Adipocyte (in vitro differentiated cells): ENCODE results near the gene MME.

ENCODE experiments used
- DNase-seq: peaks from one replicate; pipeline ENCODE4 v3.0.0-alpha.2; 2015; ENCODE audit warnings: low read depth
- H3K27me3 ChIP-seq: replicated peaks from 2 replicates; pipeline ENCODE4 v1.7.0; 2013; ENCODE audit warnings: mild to moderate bottlenecking, low read length, moderate library complexity; ENCODE audit not compliant: control insufficient read depth, insufficient read depth
- H3K36me3 ChIP-seq: 2 replicates; pipeline ENCODE4 v1.7.0; 2013; ENCODE audit warnings: low read length, mild to moderate bottlenecking, moderate library complexity; ENCODE audit not compliant: control insufficient read depth, insufficient read depth, severe bottlenecking
- H3K4me1 ChIP-seq: 2 replicates; pipeline ENCODE4 v1.7.0; 2013; ENCODE audit warnings: mild to moderate bottlenecking, low read length, moderate library complexity; ENCODE audit not compliant: control insufficient read depth, insufficient read depth
- H3K4me3 ChIP-seq: 2 replicates; pipeline ENCODE4 v1.7.0; 2013; ENCODE audit warnings: mild to moderate bottlenecking, low read length, moderate library complexity
- H3K9ac ChIP-seq: 2 replicates; pipeline ENCODE4 v1.7.0; 2013; ENCODE audit warnings: mild to moderate bottlenecking, low read length, moderate library complexity
- H3K9me3 ChIP-seq: 2 replicates; pipeline ENCODE4 v1.7.0; 2013; ENCODE audit warnings: mild to moderate bottlenecking, low read length, moderate library complexity; ENCODE audit not compliant: control insufficient read depth

Gene MME

DNA sequence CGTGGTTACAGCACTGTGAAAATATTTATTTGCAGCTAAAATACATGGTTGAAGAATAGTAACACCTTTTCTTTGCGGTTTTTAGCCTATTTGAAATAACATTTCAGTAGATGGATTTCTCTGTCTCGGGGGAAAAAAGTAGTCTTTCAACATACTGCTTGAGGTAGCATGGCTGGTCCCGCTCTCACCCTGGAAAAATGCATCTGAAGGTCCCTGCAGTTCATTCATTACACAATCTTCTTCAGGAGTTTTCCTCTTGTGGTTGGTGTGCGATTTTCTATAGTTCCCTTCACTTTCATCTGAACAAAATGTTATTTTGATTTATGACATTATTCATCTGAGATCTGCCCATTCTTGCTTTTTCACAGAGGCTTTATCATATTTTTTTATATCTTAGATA, 137.5 kb downstream of the MME start:
- H3K4me1 ChIP-seq: peaks cover 9% of the 10 kb centered on the region
- DNase-seq: peak; percentile 75
- no peaks in the 10 kb centered on the region for H3K36me3 ChIP-seq
- peaks cover 9% of the 10 kb centered on the region for H3K9me3 ChIP-seq
- H3K4me3 ChIP-seq: no peak overlapping the region
- H3K9ac ChIP-seq: no peak overlapping the region
- no peaks in the 10 kb centered on the region for H3K27me3 ChIP-seq

DNA sequence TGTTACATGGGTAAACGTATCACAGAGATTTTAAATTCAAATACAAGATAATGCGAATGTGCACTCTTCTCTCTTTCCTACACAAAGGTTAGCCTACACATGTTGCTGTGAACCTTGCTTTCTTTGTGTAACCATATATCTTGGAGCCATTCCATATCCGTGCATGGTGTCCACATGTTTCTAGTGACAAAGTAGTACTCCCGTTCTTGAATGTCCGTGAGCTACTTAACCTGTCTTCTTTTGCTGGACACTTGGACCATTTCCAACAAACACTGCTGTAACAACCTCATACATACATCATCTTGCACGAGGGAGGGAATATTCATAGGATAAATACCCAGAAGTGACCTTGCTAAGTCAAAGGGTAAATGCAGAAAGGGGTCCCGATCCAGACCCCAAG, 138.3 kb downstream of the MME start:
- Histone ChIP-seq H3K4me3 (no peak overlapping the region), H3K36me3 (no peaks in the 10 kb centered on the region), H3K9me3 (peaks cover 9% of the 10 kb centered on the region), H3K9ac (no peak overlapping the region), H3K27me3 (no peaks in the 10 kb centered on the region), H3K4me1 (peaks cover 9% of the 10 kb centered on the region)
- no peak for DNase-seq

DNA sequence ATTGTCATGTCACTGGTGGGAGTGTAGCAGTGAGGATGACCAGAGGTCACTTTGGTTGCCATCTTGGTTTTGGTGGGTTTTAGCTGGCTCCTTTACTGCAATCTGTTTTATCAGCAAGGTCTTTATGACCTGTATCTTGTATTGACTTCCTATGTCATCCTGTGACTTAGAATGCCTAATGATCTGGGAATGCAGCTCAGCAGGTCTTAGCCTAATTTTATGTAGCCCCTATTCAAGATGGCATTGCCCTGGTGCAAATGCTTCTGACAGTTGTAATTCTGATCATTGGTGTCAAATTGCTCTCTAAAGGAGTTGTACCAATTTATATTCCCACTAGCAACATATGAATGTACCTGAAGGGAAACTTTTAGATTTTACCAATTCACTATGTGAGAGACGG, 139.0 kb downstream of the MME start:
- Histone ChIP-seq H3K4me1 (peaks cover 9% of the 10 kb centered on the region), H3K36me3 (no peaks in the 10 kb centered on the region), H3K9ac (no peak overlapping the region), H3K9me3 (peaks cover 9% of the 10 kb centered on the region), H3K27me3 (no peaks in the 10 kb centered on the region), H3K4me3 (no peak overlapping the region)
- no peak for DNase-seq

DNA sequence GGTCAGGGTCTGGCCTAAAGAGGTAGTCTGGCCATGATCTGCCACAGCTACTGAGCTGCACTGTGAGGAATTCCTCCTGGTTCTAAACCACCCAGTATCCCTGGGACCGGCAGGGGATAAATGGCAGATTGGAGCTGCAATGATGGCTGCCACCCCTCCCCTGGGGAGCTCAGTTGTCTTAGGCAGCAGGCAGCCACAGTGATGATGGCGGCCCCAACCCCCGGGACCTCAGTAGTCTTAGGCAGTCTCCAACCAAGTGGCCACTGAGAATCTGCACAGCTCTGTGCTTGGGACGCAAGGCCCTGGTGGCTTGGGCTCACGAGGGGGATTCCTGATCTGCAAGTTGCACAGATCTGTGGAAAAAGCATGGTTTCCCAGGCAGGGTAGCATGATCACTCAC, 145.3 kb downstream of the MME start:
- no peak for DNase-seq
- Histone ChIP-seq H3K4me3 (no peak overlapping the region), H3K27me3 (no peaks in the 10 kb centered on the region), H3K4me1 (peaks cover 8% of the 10 kb centered on the region), H3K9me3 (peaks cover 8% of the 10 kb centered on the region), H3K36me3 (no peaks in the 10 kb centered on the region), H3K9ac (no peak overlapping the region)

DNA sequence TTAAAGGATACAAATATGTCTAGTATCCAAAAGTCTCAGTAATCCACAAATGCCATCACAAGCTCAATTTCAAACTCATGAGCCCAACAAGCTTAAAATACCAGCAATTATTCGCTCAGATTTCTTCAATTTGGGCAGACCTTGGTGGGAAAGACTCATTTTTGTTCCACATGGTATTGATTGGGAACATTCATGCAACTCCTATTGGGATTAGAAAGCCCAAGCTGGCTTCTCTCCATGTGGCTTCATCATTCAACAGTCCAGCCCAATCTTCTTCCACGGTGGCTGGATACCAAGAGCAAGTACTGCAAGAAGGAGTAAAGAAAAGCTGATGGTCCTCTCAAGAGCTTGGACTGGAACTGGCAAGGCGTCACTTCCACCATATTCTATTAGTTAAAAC, 147.0 kb downstream of the MME start:
- Histone ChIP-seq H3K9ac (no peak overlapping the region), H3K36me3 (no peaks in the 10 kb centered on the region), H3K4me1 (peaks cover 20% of the 10 kb centered on the region)

DNA sequence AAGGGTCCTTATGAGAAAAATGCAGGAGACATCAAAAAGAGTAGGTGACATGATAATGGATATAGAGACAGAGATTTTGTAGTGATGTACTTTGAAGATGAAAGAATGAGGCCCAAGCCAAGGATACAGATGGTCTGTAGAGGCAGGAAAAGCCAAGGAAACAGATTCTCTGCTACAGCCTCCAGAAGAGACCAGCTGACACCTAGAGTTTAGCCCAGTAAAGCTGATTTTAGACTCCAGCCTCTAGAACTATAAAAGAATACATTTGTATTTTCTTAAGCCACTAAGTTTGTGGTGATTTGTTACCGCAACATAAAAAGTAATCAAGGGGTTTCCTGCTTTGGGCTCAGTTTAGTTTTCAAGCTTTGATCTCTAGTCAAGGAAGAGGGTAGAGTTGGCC, 148.6 kb downstream of the MME start:
- Histone ChIP-seq H3K4me3 (no peak overlapping the region), H3K9me3 (no peaks in the 10 kb centered on the region), H3K36me3 (no peaks in the 10 kb centered on the region), H3K4me1 (peaks cover 33% of the 10 kb centered on the region), H3K9ac (no peak overlapping the region), H3K27me3 (no peaks in the 10 kb centered on the region)
- DNase-seq: no peak

More for the DNA sequence above, 147.0 kb downstream of the MME start:
- DNase-seq: no peak
- H3K27me3 ChIP-seq: no peaks in the 10 kb centered on the region
- no peaks in the 10 kb centered on the region for H3K9me3 ChIP-seq
- no peak overlapping the region for H3K4me3 ChIP-seq

DNA sequence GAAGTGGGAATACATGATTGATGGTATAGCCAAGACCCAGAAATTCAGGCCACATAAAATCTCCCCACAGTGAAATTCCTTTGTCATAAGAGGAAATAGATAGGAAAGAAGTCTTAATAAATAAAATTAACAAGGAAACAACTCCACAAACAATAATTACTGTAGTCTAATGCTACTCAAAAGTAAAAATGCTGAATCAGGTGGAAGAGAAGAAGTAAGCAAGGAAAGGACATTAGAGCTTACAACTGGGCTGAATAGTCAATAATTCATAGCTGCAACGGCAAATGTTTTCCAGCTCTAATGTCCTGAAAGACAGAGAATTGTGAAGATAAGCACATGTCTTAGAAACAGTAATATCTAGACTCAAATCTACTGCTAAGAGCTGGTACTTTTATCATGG, 149.0 kb downstream of the MME start:
- DNase-seq: no peak

DNA sequence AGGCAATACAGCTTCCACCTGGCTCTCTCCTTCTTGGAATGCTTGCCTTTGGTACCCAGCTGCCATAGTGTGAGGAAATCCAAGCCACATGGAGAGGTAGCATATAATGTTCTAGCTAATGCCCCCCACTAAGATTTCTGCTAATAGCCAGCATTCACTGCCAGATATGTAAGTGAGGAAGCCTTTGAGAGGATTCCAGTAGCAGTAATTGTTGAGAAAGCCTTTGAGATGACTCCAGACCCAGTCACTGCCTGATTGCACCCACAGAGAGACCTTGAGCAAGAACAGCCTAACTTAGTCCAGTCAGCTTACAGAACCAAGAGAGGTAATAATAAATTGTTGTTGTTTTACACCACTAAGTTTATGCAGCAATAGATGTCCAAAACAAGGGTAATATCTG, 150.3 kb downstream of the MME start:
- peaks cover 50% of the 10 kb centered on the region for H3K4me1 ChIP-seq
- H3K36me3 ChIP-seq: no peaks in the 10 kb centered on the region
- H3K27me3 ChIP-seq: no peaks in the 10 kb centered on the region
- H3K4me3 ChIP-seq: peak overlapping the region; percentile 37
- DNase-seq: peak; percentile 56
- H3K9me3 ChIP-seq: no peaks in the 10 kb centered on the region
- H3K9ac ChIP-seq: no peak overlapping the region

More for the DNA sequence above, 149.0 kb downstream of the MME start:
- H3K9me3 ChIP-seq: no peaks in the 10 kb centered on the region
- H3K9ac ChIP-seq: no peak overlapping the region
- no peaks in the 10 kb centered on the region for H3K36me3 ChIP-seq
- H3K4me1 ChIP-seq: peaks cover 38% of the 10 kb centered on the region
- H3K4me3 ChIP-seq: no peak overlapping the region
- H3K27me3 ChIP-seq: no peaks in the 10 kb centered on the region

DNA sequence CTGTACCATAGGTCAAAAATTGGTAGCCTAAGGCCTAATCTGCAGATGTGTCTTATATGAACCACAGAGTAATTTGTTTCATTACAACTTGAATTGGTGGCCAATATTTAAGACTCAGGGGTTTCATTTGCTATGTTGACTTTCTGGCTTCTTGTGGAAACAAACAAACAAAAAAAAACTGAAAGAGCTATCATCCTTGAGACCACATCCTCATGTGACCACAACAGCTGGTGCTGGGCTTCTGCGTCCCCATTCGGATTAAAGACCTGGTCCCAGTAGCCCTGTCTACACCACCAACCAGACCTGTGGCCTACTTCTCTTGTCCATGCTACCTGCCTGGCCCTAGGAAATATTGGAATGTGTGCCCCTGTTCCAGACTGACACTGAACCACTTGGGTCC, 151.7 kb downstream of the MME start:
- Histone ChIP-seq H3K4me1 (peaks cover 50% of the 10 kb centered on the region), H3K9ac (peak overlapping the region; percentile 35), H3K9me3 (peaks cover 3% of the 10 kb centered on the region), H3K4me3 (no peak overlapping the region), H3K36me3 (no peaks in the 10 kb centered on the region), H3K27me3 (no peaks in the 10 kb centered on the region)
- no peak for DNase-seq

DNA sequence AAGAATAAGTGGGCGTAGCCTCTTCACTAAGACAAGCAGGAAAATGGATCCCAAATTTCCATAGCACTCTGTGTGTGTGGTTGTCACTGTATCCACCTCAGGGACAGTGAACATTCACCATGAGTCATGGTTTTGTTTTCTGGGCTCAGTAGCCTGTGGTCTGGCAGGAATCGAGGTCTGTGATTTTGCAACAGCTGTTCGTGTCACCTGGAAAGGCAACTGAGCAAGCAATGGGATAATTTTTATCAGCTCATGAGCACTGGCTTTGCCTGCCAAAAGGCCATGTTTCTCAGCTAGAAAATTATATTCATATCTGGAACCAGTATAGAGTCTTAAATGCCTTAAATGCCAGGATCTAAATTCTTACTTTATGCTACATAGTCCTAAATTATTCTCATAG, 152.5 kb downstream of the MME start:
- Histone ChIP-seq H3K4me1 (peaks cover 50% of the 10 kb centered on the region), H3K4me3 (no peak overlapping the region), H3K9ac (peak overlapping the region; percentile 71), H3K36me3 (no peaks in the 10 kb centered on the region), H3K27me3 (no peaks in the 10 kb centered on the region), H3K9me3 (peaks cover 3% of the 10 kb centered on the region)
- peak; percentile 95 for DNase-seq

DNA sequence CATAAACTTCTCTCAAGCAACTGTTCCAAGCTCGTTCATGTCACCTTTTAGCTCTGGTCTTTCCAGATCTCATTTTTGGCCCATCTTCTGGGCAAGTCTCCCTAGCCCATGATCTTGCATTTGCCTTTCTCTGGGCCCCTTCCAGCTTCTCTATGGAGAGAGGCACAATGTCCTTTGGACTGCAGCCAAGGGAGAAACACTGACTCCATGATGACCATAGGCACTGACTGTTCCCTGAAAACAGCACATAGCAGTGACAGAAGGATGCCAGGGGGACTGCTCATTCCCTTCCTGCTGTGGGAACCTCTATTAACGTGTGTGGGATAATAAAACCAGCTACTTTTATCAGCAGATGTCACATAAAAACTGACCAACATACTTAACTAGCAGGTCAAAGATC, 153.1 kb downstream of the MME start:
- DNase-seq: peak; percentile 84
- Histone ChIP-seq H3K4me3 (no peak overlapping the region), H3K9ac (peak overlapping the region; percentile 71), H3K27me3 (no peaks in the 10 kb centered on the region), H3K36me3 (no peaks in the 10 kb centered on the region), H3K9me3 (peaks cover 3% of the 10 kb centered on the region), H3K4me1 (peaks cover 50% of the 10 kb centered on the region)
